ENCODE results near the gene RMND5B.

RMND5B gene

DNA sequence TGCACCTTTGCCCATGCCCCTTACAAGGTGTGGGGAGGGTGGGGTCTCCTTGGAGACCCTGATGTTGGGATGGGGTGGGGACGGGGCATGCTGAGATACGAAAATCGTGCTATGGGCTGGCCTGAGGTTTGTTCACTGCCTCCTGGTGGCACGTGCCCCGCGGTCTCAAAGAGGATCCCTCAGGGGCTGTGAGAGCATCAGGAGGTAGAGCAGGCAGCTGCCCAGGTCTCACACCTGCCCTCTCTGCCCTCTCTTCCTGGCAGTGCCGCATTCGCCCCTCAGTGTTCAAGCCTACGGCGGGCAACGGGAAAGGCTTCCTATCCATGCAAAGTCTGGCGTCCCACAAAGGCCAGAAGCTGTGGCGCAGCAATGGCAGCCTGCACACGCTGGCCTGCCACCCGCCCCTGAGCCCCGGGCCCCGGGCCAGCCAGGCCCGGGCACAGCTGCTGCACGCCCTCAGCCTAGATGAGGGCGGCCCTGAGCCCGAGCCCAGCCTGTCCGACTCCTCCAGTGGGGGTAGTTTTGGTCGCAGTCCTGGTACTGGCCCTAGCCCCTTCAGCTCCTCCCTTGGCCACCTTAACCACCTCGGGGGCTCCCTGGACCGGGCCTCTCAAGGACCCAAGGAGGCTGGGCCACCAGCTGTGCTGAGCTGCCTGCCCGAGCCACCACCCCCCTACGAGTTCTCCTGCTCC lies 10.8 kb upstream of the RMND5B start:
- TF ChIP-seq GATA2 (IDR thresholded peaks at IDR 0.05; ENCODE audit: low read depth, low read length) = no peak
- no peak for TF ChIP-seq GATA3 (IDR thresholded peaks at IDR 0.05; ENCODE audit: low read depth, low read length)

DNA sequence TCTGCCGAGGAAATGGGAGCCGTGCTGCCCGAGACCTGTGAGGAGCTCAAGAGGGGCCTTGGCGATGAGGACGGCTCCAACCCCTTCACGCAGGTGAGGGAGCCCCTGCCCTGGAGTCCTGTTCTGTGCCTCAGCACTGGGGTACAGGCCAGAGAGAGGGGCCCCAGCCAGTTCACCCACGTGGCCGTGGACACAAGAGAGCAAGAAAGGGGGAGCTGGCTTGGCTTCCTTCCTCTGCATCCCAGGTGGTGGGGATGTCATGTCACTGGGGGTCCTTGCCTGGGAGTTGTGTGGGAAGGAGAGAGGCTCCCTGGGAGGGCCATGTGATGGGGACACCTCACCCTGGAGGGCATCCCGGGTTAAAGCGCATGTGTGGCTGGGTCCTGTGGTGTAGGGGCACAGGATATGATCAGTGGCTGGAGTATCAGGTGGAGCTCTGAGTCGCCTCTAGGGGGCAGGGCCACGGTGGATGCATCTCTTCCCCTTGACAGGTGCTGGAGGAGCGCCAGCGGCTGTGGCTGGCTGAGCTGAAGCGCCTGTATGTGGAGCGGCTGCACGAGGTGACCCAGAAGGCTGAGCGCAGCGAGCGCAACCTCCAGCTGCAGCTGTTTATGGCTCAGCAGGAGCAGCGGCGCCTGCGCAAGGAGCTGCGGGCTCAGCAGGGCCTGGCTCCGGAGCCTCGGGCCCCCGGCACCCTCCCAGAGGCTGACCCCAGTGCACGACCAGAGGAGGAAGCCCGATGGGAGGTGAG lies 10.0 kb upstream of the RMND5B start:
- TF ChIP-seq GATA2 (IDR thresholded peaks at IDR 0.05; ENCODE audit: low read depth, low read length) = no peak
- TF ChIP-seq GATA3 (IDR thresholded peaks at IDR 0.05; ENCODE audit: low read depth, low read length) = no peak

DNA sequence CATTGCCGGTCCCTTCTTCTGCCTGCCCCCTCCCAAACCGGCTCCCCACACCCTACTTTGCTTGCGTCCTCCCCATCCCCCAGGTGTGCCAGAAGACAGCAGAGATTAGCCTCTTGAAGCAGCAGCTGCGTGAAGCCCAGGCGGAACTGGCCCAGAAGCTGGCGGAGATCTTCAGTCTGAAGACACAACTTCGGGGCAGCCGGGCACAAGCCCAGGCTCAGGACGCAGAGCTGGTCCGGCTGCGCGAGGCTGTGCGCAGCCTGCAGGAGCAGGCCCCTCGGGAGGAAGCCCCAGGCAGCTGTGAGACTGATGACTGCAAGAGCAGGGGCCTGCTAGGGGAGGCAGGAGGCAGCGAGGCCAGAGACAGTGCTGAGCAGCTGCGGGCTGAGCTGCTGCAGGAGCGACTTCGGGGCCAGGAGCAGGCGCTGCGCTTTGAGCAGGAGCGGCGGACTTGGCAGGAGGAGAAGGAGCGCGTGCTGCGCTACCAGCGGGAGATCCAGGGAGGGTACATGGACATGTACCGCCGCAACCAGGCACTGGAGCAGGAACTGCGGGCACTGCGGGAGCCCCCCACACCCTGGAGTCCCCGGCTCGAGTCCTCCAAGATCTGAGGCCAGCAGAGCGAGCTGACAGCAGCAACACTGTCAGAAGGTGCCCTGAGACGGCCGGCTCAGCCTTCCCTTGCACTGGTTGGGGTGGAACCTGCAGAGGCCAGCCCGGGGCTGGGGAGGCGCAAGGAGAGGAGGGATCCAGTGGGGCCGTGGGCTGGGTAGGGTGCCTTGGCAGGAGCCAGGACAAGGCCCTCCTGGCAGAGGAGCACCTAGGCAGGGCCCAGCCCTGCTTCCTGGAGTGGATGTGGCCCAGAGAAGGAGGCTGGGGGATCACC lies 9.2 kb upstream of the RMND5B start:
- TF ChIP-seq GATA2 (IDR thresholded peaks at IDR 0.05; ENCODE audit: low read depth, low read length) (no peak), GATA3 (IDR thresholded peaks at IDR 0.05; ENCODE audit: low read depth, low read length) (no peak)

DNA sequence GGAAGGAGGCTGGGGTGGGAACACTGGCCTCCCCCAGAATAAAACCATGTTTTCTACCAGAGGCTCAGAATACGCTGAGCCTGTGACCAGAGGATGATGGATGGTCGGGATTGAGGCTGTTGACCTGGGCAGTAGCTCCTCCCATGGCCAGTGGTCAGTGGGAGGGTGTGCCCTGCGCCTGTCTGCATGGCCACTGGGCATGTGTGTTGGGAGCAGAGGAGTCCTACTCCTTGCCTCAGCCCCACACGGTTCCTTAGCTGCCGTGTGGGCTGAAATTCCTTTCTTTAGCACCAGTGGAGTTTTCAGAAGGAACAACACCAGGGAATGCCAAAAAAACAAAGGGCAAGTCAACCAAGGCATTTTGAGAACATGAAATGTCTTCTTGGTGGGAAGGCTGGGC lies 8.5 kb upstream of the RMND5B start:
- no peak for TF ChIP-seq GATA2 (IDR thresholded peaks at IDR 0.05; ENCODE audit: low read depth, low read length)

DNA sequence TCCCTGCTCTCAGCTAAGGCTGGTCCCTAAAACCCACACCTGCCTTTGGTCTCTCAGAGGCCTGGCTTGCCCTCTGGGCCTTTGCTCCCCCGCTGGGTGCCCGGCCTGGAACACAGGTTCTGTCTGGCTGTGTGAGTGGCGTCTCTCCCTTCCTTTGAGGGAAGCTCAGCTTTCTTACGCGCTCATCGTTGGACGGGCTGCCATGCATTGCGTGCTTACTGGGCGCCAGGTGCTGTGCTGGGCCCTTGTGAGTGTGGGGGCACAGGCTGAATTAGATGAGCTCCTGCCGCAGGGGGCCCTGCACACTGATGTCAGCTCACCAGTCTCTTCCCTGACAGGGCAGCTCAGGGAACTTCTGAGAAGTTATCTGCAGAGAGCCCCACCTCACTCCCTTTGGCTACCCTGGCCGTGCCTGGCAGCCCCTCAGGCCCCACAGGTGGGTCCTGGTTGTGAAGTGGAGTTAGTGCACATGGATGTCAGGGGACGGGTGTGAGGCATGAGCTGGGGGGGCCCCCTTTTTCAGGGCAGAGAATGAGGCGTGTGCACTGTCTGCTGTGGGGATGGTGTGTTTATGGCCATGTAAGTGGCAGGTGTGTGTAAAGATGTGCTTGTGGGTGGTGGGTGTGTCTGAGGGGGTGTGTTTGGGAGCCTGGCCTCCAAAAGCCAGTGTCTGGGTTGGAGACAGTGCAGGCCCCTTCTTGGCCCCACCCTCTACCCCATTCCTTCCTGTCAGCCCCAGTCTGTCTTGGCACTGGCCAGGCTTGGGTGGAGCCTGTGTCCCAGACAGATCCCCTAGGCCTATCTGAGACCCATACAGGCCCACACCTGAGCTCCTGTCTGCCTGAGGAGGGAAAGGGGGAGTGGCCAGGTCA lies 7.5 kb upstream of the RMND5B start:
- no peak for TF ChIP-seq GATA3 (IDR thresholded peaks at IDR 0.05; ENCODE audit: low read depth, low read length)
- TF ChIP-seq GATA2 (IDR thresholded peaks at IDR 0.05; ENCODE audit: low read depth, low read length) = no peak

DNA sequence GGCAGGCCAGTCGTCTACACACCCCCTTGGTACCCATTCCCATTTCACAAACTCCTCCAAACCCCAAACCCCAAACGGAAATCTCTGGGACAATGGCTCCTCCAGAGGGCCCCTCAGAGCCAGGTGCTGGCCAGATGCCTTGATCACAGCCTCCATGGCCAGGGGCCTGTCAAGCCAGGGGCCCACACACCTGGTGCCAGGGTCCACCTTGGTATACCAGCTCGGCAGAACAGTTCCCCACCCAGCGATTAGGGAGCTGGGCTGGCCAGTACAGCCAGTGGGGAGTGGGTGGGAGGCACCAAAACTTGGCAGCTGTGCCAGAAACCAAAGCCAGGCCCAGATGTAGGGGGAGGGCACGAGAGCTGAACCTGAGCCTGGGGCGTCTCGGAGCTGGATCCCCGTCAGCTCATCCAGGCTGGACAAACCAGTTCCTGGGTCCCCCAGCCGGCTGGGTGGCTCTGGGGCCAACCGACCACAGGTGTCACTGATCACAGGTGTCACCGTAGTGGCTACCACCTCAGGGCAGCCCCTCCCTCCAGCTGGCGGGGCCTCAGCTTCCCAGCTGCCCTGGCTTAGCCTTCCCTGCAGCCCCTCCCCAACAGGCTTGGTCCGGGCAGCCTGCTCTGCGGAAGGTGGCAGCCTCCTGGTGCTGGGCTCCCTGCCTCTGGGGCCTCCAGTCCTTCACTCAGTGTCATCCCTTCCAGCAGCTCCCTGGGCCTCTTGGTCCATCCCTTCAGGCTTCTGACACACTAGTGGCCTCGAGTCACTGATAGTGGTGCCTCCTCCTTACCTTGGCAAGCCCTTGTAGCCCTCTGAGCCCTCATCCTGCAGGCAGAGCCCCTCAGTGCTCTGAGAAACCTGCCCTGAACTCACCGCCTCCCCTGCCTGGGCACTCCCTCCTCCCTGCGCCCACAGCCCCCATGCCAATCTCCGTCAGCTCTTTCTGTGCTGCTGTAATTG lies 6.6 kb upstream of the RMND5B start:
- TF ChIP-seq GATA2 (IDR thresholded peaks at IDR 0.05; ENCODE audit: low read depth, low read length) = no peak
- no peak for TF ChIP-seq GATA3 (IDR thresholded peaks at IDR 0.05; ENCODE audit: low read depth, low read length)

DNA sequence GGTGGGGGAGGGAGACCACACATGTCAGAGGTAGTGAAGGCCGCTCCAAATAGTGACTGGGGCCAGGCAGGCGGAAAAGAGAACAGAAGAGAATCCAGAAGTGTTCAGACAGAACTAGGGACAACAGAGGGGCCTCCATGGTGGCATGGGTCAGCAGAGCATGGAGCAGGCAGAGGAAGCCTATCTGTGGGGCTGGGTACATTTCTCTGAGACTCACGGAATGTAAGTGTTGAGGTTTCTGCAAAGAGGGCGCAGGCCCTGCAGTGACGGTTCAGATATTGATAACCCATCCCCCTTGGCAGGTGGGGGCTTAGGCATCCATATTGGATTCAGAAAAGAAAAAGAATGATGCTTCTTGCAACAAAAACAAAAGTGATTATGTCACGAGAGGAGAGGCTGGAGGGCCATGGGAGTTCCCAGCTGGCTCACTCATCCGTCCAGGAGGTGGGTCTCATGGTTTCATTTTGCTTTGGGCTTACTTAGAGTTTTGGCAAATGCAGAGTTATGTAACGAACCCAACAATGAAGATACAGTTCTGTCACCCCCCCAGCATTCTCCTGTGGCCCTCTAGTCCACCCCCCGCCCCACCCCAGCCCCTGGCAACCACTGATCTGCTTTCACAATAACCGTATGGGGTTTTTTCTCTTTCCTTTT lies 5.4 kb upstream of the RMND5B start:
- TF ChIP-seq GATA2 (IDR thresholded peaks at IDR 0.05; ENCODE audit: low read depth, low read length) = no peak

DNA sequence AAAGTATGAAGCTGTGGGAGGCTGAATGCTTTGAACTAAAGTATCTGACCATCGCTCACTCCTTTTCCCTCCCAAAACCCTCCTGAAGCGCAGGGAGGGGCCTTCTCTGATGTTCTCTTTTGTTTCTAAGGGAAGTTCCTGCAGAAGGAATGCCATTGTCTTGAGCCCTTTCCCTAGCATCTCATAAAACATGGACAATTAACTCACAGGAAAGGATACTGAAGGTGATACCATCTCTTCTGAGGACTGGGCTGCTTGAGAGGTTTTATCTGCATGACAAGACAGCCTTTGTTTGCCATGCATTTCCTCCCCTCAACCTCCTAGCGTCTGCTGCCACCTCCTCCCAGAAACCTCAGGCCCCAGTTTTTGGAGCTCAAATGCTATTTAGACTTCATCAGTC lies 4.3 kb upstream of the RMND5B start:
- TF ChIP-seq GATA3 (IDR thresholded peaks at IDR 0.05; ENCODE audit: low read depth, low read length) (no peak), GATA2 (IDR thresholded peaks at IDR 0.05; ENCODE audit: low read depth, low read length) (no peak)

DNA sequence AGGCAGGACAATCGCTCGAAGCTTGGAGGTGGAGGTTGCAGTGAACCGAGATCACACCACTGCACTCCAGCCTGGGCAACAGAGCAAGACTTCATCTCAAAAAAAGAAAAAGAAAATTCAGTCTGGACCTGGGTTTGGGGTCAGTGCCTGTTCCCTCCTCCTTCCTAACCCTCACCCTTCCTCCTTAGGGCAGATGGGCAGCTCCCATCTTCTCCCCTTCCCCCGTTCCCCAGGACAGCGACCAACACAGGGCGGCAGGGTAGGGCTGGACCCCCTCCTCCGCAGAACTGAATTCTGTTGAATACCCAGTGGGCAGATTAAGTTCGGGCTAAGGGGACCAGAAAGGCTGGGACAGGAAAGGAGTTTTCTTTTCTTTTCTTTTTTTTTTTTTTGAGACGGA lies 1.5 kb upstream of the RMND5B start:
- TF ChIP-seq GATA3 (IDR thresholded peaks at IDR 0.05; ENCODE audit: low read depth, low read length) (no peak), GATA2 (IDR thresholded peaks at IDR 0.05; ENCODE audit: low read depth, low read length) (no peak)

DNA sequence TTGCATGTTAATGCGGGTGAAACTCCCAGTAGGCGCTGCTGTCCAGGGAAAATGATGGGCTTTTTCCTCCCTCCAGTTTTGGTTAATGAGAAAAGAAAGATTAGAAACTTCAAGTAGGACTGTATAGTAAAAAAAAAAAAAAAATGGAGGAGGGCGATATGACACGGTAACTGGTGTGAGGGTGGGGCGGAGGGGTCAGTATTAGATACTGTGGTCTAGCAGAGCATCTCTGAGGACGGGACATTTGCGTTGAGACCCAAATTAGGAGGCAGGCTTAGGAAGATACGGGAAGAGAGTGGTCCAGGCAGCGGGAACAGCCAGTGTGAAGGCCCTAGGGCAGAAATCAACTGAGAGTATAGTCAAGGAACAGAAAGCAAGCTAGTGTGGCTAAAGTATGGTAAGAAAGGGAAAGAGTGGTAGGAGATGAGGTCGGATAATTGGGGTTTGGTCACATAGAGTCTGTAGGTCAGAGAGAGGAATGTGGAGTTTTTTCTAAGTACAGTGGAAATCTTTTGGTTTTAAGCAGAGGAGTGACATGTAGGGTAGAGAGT lies 707 bp downstream of the RMND5B start:
- TF ChIP-seq GATA3 (IDR thresholded peaks at IDR 0.05; ENCODE audit: low read depth, low read length) (no peak), GATA2 (IDR thresholded peaks at IDR 0.05; ENCODE audit: low read depth, low read length) (no peak)

DNA sequence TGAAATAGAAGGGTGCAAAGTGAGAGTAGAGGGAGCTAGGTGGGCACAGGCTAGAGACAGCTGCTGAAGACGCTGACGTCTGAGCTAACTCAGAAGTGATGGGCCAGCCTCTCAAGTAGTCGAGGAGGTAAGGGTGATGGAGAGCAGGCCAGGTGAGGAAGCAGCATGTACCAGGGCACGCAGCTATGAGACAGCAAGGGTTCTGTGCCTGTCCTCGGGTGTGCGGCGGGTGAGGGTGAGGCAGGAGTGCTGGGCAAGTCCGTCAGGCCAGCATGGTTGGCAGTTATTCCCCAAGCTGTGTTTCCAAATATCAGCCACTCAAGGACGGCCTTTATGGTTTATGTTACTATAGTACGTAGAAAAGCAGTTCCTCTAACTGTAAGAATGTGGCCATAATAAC lies 6.2 kb downstream of the RMND5B start:
- TF ChIP-seq GATA2 (IDR thresholded peaks at IDR 0.05; ENCODE audit: low read depth, low read length) (no peak), GATA3 (IDR thresholded peaks at IDR 0.05; ENCODE audit: low read depth, low read length) (no peak)

DNA sequence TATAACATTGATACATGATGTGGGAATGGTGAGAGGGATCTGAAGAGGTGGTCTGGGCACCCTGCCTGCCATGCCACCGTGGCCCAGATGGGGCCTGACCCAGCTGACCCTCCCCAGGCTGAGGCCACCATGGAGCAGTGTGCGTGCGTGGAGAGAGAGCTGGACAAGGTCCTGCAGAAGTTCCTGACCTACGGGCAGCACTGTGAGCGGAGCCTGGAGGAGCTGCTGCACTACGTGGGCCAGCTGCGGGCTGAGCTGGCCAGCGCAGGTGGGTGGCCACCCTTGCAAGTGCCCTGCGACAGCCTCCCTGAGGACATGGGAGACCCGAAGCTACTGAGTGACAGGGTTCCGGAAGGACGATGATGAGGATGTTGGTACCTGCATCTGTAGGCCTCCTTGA lies 7.2 kb downstream of the RMND5B start:
- TF ChIP-seq GATA3 (IDR thresholded peaks at IDR 0.05; ENCODE audit: low read depth, low read length) = no peak
- TF ChIP-seq GATA2 (IDR thresholded peaks at IDR 0.05; ENCODE audit: low read depth, low read length) = no peak
